HG02571 (cell line): ENCODE measurements around the gene CACNA1B.
"Not testable (repeated sequence)": the region's sequence is repeated elsewhere in the genome, so short reads cannot be mapped to it uniquely, and the experiment has no call there.

ENCODE experiments used
- ATAC-seq: cut with Tn5 transposase; IDR thresholded peaks from one replicate; pipeline ENCODE4 v1.9.1; 2021; ENCODE audit warnings: mild to moderate bottlenecking, moderate library complexity; ENCODE audit not compliant: unreplicated experiment

The CACNA1B gene

DNA sequence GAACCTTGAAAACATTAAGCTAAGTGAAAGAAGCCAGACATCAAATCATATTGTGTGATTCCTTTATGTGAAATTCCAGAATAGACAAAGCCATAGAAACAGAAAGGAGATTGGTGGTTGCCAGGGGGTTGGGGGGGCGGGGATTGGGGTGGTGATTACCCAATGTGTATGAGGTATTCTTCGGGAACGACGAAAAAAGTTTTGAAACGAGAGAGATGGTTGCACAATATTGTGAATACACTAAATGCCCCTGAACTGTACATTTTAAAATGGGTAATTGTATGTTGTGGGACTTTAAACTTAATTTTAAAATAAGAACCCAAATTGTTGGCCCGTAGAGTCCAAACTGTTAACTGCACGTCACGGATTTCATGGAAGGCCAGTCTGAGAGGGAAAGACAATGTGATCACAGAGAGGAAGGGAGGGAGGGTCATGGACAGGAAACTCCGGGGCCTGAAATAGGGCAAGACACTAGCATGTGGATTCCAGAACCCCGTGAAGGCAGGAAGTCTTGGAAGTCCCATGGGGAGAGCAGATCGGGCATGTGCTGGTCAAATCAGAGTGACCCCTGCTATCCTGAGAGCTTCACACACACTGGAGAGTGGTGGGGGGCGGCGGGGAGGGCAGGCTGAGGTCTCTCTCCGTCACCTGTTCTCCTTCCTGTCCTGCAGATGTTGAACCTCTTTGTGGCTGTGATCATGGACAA is 218.4 kb downstream of the CACNA1B start:
- no peak for ATAC-seq

DNA sequence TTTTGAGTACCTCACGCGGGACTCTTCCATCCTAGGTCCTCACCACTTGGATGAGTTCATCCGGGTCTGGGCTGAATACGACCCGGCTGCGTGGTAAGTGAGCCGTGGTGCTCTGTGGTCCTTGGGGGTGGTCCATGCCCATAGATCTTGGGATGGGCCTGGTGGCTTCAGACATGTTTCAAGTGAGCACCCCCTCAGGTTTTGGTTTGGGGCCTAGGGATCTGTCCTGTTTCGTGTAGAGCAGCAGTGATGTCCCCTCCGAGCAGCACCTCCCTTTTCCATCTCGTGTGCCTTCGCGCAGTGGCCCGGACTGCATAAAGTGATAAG is 218.9 kb downstream of the CACNA1B start:
- ATAC-seq, result no peak

DNA sequence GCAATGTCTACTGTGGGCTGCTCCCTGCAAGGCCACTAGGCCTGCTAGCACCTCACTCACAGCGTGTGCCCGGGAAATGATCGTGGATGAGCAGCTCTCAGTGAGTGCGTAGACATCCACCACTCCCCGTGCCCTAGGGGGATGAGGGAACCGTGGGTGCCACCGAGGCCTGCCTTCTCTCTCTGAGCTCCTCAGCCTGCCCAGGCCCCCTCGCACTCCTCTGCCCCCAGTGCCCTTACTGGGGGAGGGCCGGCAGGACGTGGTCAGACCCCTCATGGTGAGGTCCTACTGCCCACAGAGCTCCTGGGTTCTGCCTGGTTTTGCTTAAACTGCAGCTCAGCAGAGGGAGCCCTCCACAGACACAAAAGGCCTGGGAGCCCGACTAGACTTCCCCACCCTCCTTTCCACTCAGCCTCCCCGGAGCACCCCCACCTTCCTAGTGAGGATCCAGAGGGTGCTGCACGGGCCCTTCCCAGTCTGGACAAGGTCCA is 220.0 kb downstream of the CACNA1B start:
- ATAC-seq, result no peak

DNA sequence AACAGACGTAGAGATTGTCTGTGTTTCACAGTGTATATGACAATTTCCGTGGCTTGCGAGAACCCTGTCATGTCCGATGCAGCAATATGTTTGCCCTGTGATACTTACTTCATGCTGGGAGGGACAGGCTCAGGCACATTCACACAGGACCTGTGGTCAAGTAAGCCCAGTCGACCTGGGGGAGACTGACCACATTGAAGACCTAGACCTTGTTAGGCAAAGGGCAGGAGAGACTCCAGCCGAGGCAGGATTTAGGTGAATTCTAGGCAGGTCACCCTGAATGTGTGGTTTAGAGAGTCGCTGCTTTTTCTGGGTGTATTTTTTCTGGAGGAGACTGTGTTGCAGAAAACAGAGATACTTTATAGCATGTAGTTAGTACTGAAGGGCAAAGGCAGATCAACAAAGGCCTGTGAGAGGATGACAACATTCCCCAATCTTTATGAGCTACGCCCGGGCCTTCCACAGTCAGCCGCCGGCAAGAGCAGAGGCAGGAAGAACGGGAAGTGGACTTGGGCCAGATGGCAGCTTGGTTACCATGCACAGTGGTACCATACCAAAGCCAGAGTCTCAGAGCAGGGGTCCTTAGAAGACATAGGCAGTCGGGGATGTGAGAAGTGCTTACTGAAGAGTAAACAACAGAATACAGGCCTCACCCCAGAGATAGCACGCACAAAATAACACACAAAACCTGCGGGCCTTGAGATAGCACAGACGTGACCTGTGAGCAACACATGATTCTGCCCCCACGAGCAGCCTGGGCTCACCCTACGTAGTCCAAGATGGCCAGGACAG is 220.7 kb downstream of the CACNA1B start:
- no peak for ATAC-seq

DNA sequence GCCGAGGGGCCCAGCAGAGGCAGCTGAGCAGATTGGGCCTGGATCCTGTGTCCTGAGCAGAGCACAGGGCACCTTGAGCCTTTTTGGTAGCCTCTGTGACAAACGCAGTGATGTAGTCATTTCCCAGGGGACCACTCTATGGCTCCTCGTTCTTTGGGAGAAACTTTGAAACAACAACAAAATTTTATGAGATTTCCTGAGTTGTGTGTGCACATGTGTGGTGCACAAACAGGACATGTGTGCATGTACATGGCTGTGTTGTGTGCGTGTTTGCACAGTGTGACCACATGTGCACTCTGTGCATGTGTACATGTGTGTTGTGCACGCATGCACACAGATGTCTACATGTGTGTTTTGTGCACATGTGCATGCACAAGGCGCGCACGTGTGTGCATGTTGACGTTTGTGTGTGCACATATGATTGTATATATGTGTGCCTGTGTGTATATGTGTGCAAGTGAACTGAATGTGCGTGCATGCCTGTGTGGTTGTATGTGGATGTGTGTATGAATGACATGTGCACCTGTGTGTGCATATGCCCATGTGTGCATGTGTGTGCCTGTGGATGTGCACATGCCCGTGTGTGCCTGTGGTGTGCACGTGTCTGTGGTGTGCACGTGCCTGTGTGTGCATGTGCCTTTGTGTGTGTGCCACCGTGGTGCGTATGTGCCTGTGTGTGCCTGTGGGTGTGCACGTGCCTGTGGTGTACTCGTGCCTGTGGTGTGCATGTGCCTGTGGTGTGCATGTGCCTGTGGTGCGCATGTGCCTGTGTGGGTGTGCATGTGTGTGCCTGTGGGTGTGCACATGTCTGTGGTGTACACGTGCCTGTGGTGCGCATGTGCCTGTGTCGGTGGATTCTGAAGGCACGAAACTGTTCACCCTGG is 221.6 kb downstream of the CACNA1B start:
- ATAC-seq, result no peak

DNA sequence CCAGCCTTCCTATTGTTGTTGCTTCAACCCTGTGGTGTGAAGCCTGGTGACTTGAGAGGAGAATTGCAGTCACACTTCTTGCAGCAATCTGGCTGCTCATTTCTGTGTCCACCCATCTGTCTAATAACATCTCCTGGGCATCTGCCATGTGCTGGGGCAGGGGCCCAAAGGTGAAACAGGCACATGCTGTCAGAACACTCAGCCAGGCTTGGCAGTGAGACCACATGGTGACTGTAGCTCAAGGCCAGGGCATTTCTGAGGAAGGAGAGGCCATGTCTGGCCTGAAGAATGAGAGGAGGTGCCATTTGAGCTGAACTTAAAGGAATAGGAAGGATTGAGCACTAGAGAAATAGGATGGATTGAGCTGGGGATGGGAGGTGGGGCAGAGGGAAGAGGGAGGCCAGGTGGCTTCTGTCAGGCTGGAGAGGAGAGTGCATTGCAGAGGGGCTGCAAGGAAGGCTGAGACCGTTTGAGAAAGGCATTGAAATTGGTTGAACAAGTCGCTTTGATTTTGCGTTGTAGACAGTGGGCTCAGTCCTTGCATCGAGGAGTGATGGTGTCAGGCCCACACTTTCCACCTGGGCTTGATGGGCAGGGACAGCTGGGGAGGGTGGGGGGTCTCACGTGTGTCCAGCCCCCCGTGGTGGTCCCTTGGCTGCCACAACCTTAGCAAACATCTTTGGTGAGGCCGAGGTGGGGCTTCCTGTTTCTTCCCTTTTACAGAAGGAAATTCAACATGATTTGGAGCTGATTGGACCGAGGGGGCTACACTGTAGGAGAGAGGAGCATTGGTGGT is 222.4 kb downstream of the CACNA1B start:
- no peak for ATAC-seq

DNA sequence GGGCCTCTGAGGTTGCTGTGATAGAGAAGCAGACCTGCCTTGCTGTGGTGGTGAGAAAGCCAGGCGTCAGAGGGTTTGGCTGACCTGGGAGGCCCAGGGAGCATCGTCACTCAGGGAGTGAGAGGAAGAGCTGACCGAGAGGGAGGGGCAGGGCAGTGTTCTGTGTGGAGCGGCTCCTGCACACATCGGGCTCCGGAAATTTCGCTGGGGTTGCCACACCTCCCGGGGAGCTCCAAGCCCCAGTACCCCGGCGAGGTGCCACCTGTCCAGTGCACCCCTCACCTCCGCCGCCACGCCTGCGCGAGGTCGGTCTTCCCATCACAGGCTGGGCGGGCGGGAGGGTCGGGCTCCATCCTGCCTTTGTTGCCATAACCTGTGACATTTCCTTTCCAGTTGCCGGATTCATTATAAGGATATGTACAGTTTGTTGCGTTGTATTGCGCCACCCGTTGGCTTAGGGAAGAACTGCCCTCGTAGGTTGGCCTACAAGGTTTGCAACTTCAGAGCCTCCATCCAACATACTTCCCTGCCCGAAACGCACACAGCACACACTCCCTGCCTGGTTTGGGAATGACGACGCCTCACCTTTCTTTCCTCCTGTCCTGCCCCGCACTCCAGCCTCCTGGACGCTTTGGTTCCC is 223.2 kb downstream of the CACNA1B start:
- ATAC-seq, result no peak

DNA sequence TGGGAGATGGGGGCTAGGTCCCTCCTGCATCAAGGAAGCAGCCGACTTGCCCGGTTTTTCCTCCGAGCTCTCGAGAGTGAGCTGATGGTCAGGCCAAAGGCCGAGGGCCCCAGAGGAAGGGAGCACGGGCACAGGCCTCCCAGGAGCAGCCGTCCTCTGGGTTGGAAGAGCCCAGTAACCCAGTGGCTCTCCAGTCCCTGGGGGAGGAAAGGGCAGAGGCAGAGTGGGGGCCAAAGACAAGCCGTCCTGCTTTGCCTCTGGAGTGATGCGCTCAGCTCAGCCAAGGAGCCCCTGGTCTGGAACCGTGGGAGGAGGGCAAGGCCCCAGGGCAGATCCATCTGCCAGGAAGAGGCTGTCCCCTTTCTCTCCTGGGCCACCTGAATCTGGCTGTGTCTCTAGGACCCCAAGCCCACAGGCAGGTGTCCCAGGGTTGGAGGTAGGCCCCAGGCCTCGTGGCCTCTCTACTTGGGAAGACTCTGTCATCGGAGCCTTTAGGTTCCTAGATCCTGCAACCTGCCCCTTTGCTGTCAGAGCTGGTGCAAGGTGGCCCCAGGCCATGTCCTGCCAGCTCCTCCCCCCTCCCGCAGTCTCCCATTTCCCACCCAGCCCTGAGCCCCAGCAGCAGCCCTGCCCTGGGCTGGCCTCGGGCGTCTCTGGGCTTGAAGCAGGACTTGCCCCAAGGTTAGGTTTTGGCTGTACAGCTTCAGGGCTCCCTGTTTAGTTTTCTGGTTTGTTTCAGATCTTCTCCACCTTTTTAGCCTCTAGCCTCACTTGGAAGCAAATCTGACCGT is 224.1 kb downstream of the CACNA1B start:
- ATAC-seq, result no peak

DNA sequence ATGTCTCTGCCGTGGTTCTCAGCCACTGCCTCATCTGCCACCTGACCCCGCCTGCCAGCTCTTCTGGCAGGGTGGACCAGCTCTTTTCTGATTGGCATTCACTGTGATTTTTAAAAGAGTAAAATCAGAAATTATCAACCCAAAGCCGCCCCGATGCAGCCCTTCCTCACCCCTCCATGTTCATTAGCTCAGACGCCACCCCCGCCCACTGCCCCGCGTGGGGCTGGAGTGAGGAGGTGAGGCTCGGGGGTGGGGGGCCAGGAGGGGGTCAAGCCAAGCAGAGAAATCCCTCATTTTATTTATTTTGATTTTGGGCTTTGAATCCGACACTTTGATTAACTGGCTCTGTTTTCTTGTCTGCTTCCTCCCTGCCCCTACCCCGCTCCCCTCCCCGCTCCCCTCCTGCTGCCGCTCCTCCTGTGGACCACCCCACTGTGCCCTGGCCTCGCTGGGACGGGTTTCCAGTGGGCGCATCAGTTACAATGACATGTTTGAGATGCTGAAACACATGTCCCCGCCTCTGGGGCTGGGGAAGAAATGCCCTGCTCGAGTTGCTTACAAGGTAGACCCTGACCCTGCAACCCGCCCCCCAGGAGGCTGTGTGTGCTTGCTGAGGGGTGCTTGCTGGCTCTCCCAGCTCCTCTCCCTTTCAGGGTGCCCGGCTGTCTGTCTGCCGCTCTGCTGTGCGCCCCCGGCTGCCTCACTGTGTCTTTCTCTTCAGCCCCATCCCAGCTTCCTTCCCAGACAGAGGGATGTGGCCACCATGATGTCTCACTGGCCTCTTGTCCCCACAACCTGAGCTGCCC is 224.9 kb downstream of the CACNA1B start:
- ATAC-seq, result no peak

DNA sequence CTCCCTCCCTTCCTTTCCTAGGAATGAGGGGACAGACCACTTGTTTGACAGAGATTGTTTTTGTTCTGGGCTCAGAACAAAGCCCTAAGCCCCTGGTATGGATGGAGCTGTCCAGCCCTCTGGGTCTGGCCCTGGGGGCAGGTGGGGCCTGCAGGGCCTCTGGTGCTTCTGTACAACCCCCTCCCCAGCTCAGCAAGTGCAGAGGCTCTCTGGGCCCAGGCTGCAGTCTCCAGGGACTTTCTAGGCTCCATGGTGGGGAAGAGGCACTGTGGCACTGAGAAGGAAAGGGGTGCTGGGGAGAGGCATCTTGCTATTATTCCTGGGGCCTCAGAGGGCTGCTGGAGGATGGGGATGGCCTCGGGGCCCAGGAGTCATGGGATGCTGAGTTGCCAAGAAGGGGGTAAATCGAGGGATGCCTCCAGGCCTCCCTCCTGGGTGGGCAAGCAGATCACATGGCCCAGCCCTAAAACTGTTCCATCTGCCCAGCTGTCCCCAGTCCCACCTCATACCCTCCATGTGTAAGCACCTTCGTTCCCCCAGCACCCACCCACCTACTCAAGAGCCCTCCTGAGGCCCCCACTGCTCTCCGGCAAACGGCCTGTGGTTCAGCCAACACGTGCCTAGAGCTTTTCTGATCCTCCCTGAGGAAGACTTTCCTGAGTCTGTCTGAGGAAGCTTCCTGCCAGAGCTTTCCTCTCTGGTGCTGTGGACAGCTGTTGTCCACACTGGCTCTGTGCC is 225.7 kb downstream of the CACNA1B start:
- no peak for ATAC-seq

DNA sequence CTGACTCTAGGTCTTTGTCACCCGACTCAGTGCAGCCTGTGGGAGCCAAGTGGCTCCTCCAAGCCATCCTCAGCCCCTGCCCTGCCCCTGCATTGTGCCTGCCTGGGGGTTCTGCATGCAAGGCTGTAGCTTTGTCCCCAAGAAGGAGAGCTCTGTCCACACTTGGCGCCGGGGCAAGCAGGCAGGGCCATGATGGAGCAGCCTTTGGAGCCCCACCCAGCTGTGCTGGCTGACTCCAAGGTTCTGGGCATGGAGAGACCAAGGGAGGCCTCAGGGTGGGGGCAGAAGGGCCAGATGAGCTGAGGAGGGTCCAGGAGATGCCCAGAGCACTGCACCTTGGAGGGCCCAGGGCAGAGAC is 226.2 kb downstream of the CACNA1B start:
- ATAC-seq, result no peak

DNA sequence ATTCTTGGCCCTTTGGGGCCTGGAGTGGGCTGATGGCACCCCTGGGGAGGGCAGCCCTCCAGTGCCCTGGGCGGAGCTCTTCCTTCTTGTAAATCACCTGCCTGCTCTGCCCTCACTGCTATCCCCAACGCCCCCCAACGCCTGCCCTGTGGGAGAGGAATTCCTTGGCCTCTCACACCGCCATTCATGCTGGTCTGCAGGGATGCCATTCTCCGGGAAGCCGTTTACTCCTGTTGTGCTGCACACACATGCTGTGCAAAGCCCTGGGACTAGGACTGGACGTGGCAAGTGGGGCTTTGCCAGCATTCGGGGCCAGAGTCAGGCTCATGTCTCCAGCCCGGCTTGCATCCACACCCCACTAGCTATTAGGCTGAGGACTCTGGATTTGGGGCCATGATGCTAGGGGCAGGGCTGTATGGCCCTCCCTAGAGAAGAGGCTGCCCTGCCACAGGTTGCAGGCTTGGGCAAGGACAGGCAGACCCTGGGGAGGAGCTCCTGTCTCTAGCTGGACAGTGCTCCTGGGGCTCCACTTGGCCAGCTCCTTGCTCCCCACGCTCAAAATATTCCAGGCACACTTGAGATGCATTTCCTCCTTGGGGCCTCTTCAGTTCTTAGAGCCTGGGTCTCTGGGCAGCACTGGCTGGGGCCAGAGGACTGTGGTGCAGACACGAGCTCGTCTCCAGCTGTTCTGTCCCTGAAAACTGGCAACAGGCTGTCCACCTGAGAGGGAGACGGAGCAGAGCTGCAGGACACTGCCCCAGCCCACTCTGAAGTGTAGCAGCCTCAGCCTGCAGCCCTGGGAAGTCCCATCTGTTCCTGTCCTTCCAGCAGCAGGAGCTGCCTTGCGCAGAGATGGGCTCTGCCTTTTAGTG is 226.9 kb downstream of the CACNA1B start:
- ATAC-seq, result no peak

DNA sequence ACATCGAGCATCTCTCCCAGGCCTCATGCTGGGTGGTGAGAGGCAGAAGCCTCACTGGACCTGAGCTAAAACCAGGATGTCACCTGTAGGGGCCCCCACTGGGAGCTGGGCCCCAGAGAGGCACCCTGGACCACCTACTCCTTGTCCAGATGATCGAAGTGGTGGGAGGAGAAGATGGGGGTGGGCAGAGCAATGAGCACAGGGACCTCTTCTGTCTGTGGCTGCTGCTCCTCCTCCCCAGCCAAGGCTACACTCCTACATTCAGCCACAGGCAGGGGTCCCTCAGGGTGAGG is 227.5 kb downstream of the CACNA1B start:
- ATAC-seq, result no peak

DNA sequence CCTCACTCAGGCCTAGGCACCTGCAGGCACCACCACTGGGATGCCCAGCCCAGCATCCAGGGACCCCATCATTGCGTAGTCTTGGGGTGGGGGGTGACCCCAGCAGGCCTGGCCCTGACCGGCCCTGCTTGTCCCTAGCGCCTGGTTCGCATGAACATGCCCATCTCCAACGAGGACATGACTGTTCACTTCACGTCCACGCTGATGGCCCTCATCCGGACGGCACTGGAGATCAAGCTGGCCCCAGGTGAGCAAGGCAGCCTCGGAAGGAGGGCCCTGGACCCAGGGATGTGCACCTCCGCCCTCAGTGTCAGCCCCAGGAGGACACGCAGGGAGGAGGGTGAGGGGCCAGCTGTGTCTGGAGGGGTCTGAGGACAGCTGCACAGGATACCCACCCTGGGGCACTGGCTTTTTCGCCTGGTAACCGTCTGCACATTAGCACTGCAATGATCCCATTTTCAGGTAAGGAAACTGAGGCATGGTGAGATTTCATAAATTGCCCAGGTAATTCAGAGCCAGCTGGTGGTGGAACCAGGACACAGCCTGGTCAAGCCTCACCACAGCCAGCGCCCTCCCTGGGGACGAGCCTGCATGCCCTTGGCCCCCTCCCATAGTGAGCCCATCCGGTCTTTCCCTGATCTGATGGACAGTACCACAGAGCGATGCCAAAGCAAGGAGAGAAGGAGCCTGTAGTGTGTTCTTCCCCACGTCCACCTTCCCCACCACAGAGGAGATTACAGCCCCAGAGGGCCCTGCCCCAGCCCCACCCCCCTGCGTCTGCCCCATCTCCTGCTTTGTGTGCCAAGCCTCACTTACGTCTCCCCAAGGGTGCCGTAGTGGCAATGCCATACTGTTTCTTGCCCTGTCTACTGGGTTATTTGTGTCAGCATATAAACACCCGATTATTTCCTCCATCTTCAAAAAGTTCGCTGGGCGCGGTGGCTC is 228.3 kb downstream of the CACNA1B start:
- no peak for ATAC-seq

DNA sequence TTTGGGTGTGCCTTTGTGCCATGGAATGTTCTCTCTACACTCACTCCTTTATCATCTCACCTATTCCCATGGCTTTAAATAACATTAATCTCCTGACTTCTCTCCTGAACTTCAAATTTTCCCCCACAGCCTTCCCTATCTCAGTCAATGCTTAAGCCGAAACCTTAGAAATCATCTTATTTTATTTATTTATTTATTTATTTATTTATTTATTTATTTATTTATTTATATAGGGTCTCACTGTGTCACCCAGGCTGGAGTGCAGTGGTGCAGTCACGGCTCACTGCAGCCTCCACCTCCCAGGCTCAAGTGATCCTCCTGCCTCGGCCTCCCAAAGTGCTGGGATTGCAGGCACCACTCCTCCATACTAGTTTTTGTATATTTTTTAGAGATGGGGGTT is 229.5 kb downstream of the CACNA1B start:
- not testable (repeated sequence) for ATAC-seq

DNA sequence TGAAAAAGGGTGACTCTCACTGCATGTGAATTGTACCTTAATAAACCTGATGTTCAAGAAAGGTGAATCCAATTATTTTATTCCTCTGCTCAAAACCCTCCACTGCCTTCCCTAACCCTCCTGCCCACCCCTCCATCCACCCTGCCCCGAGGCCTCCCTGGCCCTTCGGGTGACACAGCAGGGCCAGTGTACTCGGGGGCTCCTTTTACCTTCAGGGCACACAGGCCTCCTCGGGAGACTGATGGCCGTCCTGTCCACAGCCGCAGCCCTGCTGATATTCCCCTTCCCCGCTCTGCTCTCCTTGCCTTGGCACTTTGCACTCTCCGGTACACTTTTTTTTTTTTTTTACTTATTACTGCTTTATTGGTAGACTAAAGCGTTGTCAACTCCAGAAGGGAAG is 234.0 kb downstream of the CACNA1B start:
- no peak for ATAC-seq
